Measurements from ENCODE around the gene SPTBN5.

GRCh38 chr15:41857316-41857715, 36.5 kb downstream of the SPTBN5 start:
- TF ChIP-seq CTCF (conservative IDR thresholded peaks at IDR 0.05; ENCODE audit: low read depth in 2 of 2) = no peak
- TF ChIP-seq POLR2AphosphoS5 (IDR thresholded peaks at IDR 0.05; ENCODE audit: low read depth) = no peak
- TF ChIP-seq EZH2phosphoT487 (IDR thresholded peaks at IDR 0.05; ENCODE audit: unreplicated experiment) = no peak
- TF ChIP-seq EZH2 (IDR thresholded peaks at IDR 0.05; ENCODE audit: low read depth, unreplicated experiment) = no peak
- TF ChIP-seq ZNF114 (CRISPR knock-in tag; IDR thresholded peaks at IDR 0.05) = no peak
- TF ChIP-seq REST (IDR thresholded peaks at IDR 0.05; ENCODE audit: unreplicated experiment) = no peak
- no peak for TF ChIP-seq JUNB (IDR thresholded peaks at IDR 0.05; ENCODE audit: unreplicated experiment)
- no peak for TF ChIP-seq CREB1 (CRISPR knock-in tag; IDR thresholded peaks at IDR 0.05; ENCODE audit: low read depth)
- TF ChIP-seq ETS1 (IDR thresholded peaks at IDR 0.05) = no peak
- TF ChIP-seq STAT1 (IDR thresholded peaks at IDR 0.05; ENCODE audit: unreplicated experiment) = no peak
- no peak for TF ChIP-seq ZNF331 (CRISPR knock-in tag; IDR thresholded peaks at IDR 0.05; ENCODE audit: low read depth)
